Caco-2 (cell line): ENCODE results near the gene ST3GAL3. TPM values are rescaled to one million over a fixed set of nuclear protein-coding genes. Genes with fewer than 3 reads are reported as not detected.

ENCODE experiments used
- BruUV-seq: library from RNA; stranded (reverse); fragments of 400-500 nt; replicated peaks from 2 replicates; lab custom pipeline; 2021; lab: Mats Ljungman, UMichigan
- CTCF ChIA-PET: fragments of 300-600 bp; sonication (Branson Sonifier 250); formaldehyde crosslinking; loops from one replicate; lab custom pipeline; 2022; ENCODE audit warnings: antibody characterized with exemption; lab: Charles Lee
- POLR2A ChIA-PET: fragments of 300-600 bp; sonication (Branson Sonifier 250); formaldehyde crosslinking; loops from one replicate; lab custom pipeline; 2022; ENCODE audit warnings: antibody characterized with exemption; lab: Charles Lee
- DNase-seq, 2 experiments: peaks; one replicate each; pipeline versions ENCODE4 v3.0.0 to v3.0.0-alpha.2; 2020 to 2022
- H3K27me3 ChIP-seq: replicated peaks from 2 replicates; pipeline ENCODE4 v1.6.0; 2011; ENCODE audit warnings: low read length; ENCODE audit not compliant: control insufficient read depth, insufficient read depth
- H3K36me3 ChIP-seq: 2 replicates; pipeline ENCODE4 v1.5.1; 2011; ENCODE audit warnings: low read length; ENCODE audit not compliant: control insufficient read depth, insufficient read depth
- H3K4me1 ChIP-seq: fragments of 250-450 bp; sonication (Bioruptor Pico); 2 replicates; pipeline ENCODE4 v1.5.1; 2020; ENCODE audit warnings: mild to moderate bottlenecking
- H3K4me3 ChIP-seq: 2 replicates; pipeline ENCODE4 v1.5.1; 2011; ENCODE audit warnings: low read depth, mild to moderate bottlenecking, control low read depth, low read length
- H3K9me3 ChIP-seq: fragments of 250-450 bp; sonication (Bioruptor Pico); 2 replicates; pipeline ENCODE4 v1.5.1; 2020; ENCODE audit warnings: mild to moderate bottlenecking, moderate library complexity
- H3K27ac Mint-ChIP-seq: one replicate; pipeline ENCODE4 v1.8.0; 2022; ENCODE audit warnings: mixed read lengths; ENCODE audit not compliant: unreplicated experiment
- H3K27me3 Mint-ChIP-seq: one replicate; pipeline ENCODE4 v1.8.0; 2022; ENCODE audit warnings: mixed read lengths; ENCODE audit not compliant: insufficient read depth, unreplicated experiment
- H3K36me3 Mint-ChIP-seq: one replicate; pipeline ENCODE4 v1.8.0; 2022; ENCODE audit warnings: mild to moderate bottlenecking, mixed read lengths; ENCODE audit not compliant: insufficient read depth, unreplicated experiment
- H3K4me1 Mint-ChIP-seq: one replicate; pipeline ENCODE4 v1.8.0; 2022; ENCODE audit warnings: low read depth, mixed read lengths; ENCODE audit not compliant: unreplicated experiment
- H3K4me3 Mint-ChIP-seq: one replicate; pipeline ENCODE4 v1.8.0; 2022; ENCODE audit warnings: mild to moderate bottlenecking, moderate library complexity, mixed read lengths; ENCODE audit not compliant: unreplicated experiment
- H3K9me3 Mint-ChIP-seq: one replicate; pipeline ENCODE4 v1.8.0; 2022; ENCODE audit warnings: mixed read lengths; ENCODE audit not compliant: unreplicated experiment
- CTCF ChIP-seq, 2 experiments: fragments of 200-600 bp in 1 of 2; IDR thresholded peaks; 1 replicate in 1 of 2; 2 replicates in 1 of 2; pipeline versions ENCODE4 v1.5.1 to v1.8.0; 2011 to 2022; ENCODE audit warnings: antibody characterized with exemption in 1 of 2, control low read depth in 1 of 2, inconsistent platforms in 1 of 2, low read depth in 1 of 2, low read length in 1 of 2, mild to moderate bottlenecking in 1 of 2, moderate library complexity in 1 of 2; ENCODE audit not compliant: insufficient read depth in 1 of 2, severe bottlenecking in 1 of 2, unreplicated experiment in 1 of 2
- intact Hi-C: fragments of 100-400 bp; cut with micrococcal nuclease; formaldehyde crosslinking; loops from one replicate; pipeline ENCODE4 v1.10.0; 2022; ENCODE audit not compliant: unreplicated experiment
- total RNA-seq: library from RNA; stranded (reverse); gene quantifications from 2 replicates; pipeline ENCODE4 v1.2.3, GENCODE V29; 2022

The ST3GAL3 gene
- total RNA-seq, 1 experiment from 2014 or later = 5.6 TPM

- no peaks in the 10 kb centered on the region for H3K36me3 Mint-ChIP-seq
- Histone ChIP-seq H3K9me3 (no peaks in the 10 kb centered on the region), H3K4me3 (no peak overlapping the region), H3K36me3 (no peaks in the 10 kb centered on the region), H3K4me1 (no peaks in the 10 kb centered on the region), H3K27me3 (no peaks in the 10 kb centered on the region)
- TF ChIP-seq CTCF (IDR thresholded peaks at IDR 0.05; ENCODE audit: insufficient read depth in 1 of 2, low read depth in 1 of 2, low read length in 1 of 2, severe bottlenecking in 1 of 2, unreplicated experiment in 1 of 2) = no peak
- peak in 1 of 2 experiments; percentile 56 for DNase-seq
- H3K27me3 Mint-ChIP-seq = no peaks in the 10 kb centered on the region
- peak overlapping the region; percentile 21 for H3K4me3 Mint-ChIP-seq
- peak overlapping the region; percentile 66 for H3K27ac Mint-ChIP-seq
- POLR2A ChIA-PET = no interaction called here
- peaks cover 5% of the 10 kb centered on the region for H3K4me1 Mint-ChIP-seq
- no peaks in the 10 kb centered on the region for H3K9me3 Mint-ChIP-seq
- CTCF ChIA-PET = no interaction called here
- intact Hi-C loops = no loop called here
- no TSS peak for BruUV-seq
Measured at GRCh38 chr1:43885279-43885801, 178.0 kb downstream of the ST3GAL3 start.

- intact Hi-C loops = no loop called here
- Histone ChIP-seq H3K4me3 (no peak overlapping the region), H3K9me3 (no peaks in the 10 kb centered on the region), H3K27me3 (no peaks in the 10 kb centered on the region), H3K36me3 (no peaks in the 10 kb centered on the region), H3K4me1 (no peaks in the 10 kb centered on the region)
- POLR2A ChIA-PET = no interaction called here
- DNase-seq = no peak
- H3K27me3 Mint-ChIP-seq = no peaks in the 10 kb centered on the region
- TF ChIP-seq CTCF (IDR thresholded peaks at IDR 0.05; ENCODE audit: insufficient read depth in 1 of 2, low read depth in 1 of 2, low read length in 1 of 2, severe bottlenecking in 1 of 2, unreplicated experiment in 1 of 2) = no peak
- H3K4me1 Mint-ChIP-seq = peaks cover 5% of the 10 kb centered on the region
- no TSS peak for BruUV-seq
- no peaks in the 10 kb centered on the region for H3K36me3 Mint-ChIP-seq
- H3K27ac Mint-ChIP-seq = no peak overlapping the region
- no peaks in the 10 kb centered on the region for H3K9me3 Mint-ChIP-seq
- CTCF ChIA-PET = no interaction called here
- H3K4me3 Mint-ChIP-seq = no peak overlapping the region
Measured at GRCh38 chr1:43887748-43888147, 180.4 kb downstream of the ST3GAL3 start.

- Mint-ChIP-seq H3K36me3 (no peaks in the 10 kb centered on the region), H3K9me3 (no peaks in the 10 kb centered on the region), H3K4me3 (no peak overlapping the region), H3K27me3 (no peaks in the 10 kb centered on the region), H3K27ac (no peak overlapping the region), H3K4me1 (peaks cover 1% of the 10 kb centered on the region)
- Histone ChIP-seq H3K4me1 (no peaks in the 10 kb centered on the region), H3K4me3 (no peak overlapping the region), H3K36me3 (no peaks in the 10 kb centered on the region), H3K27me3 (no peaks in the 10 kb centered on the region), H3K9me3 (no peaks in the 10 kb centered on the region)
- no peak for TF ChIP-seq CTCF (IDR thresholded peaks at IDR 0.05; ENCODE audit: insufficient read depth in 1 of 2, low read depth in 1 of 2, low read length in 1 of 2, severe bottlenecking in 1 of 2, unreplicated experiment in 1 of 2)
- ChIA-PET POLR2A (no interaction called here), CTCF (no interaction called here)
- intact Hi-C loops = no loop called here
- DNase-seq = no peak
- no TSS peak for BruUV-seq
Measured at GRCh38 chr1:43890815-43891214, 183.5 kb downstream of the ST3GAL3 start.
